ENCODE results near the gene USH1G. TPM values are rescaled to one million over a fixed set of nuclear protein-coding genes. Genes with fewer than 3 reads are reported as not detected.

The USH1G gene
- polyA plus RNA-seq, 3 donors = not detected

- no peak overlapping the region for H3K4me2 ChIP-seq (replicated peaks; ENCODE audit: extremely low read depth, low read length, poor library complexity, severe bottlenecking)
- peaks cover 7% of the 10 kb centered on the region for H3K4me1 Mint-ChIP-seq
- no peak for TF ChIP-seq CTCF (IDR thresholded peaks at IDR 0.05)
These were observed 37.7 kb upstream of the USH1G start for GRCh38 chr17:74960570-74961342.

GRCh38 chr17:74959826-74960515 lies 36.9 kb upstream of the USH1G start:
- WGBS (ENCODE audit: insufficient coverage) = 84% methylated on average over 6 of the region's 14 CpGs
- Mint-ChIP-seq H3K4me1 (peaks cover 7% of the 10 kb centered on the region), H3K36me3 (no peaks in the 10 kb centered on the region), H3K4me3 (no peak overlapping the region), H3K27ac (peak overlapping the region in 1 of 7 donors; percentile 25), H3K27me3 (ENCODE audit: low read depth in 3 of 3) (peaks cover 14 to 47% (median 14%) of the 10 kb centered on the region in 3 donors), H3K9me3 (peaks cover 4 to 13% (median 10%) of the 10 kb centered on the region in 7 donors)
- Histone ChIP-seq H3K36me3 (replicated peaks in 1 of 2; ENCODE audit: control insufficient read depth in 1 of 2, insufficient read depth in 2 of 2, low read length in 2 of 2) (no peaks in the 10 kb centered on the region), H3K4me3 (replicated peaks in 1 of 3; ENCODE audit: low read depth in 2 of 3, low read length in 3 of 3) (no peak overlapping the region), H3K27me3 (ENCODE audit: control insufficient read depth in 2 of 2, insufficient read depth in 2 of 2, low read length in 2 of 2) (peaks cover 0 to 9% of the 10 kb centered on the region in 2 donors), H3K79me2 (ENCODE audit: insufficient read depth, low read length) (no peaks in the 10 kb centered on the region), H4K20me1 (ENCODE audit: insufficient read depth, low read length) (no peaks in the 10 kb centered on the region), H3K9me3 (replicated peaks in 1 of 2; ENCODE audit: control insufficient read depth in 1 of 2, insufficient read depth in 1 of 2, low read length in 2 of 2) (peaks cover 5 to 12% of the 10 kb centered on the region in 2 donors), H2AFZ (ENCODE audit: insufficient read depth, low read depth, low read length, poor library complexity, severe bottlenecking) (no peak overlapping the region), H3K4me2 (replicated peaks; ENCODE audit: extremely low read depth, low read length, poor library complexity, severe bottlenecking) (no peak overlapping the region), H3K9ac (ENCODE audit: insufficient read depth, low read length, poor library complexity, severe bottlenecking) (no peak overlapping the region), H3K4me1 (ENCODE audit: control insufficient read depth in 1 of 2, insufficient read depth in 2 of 2, low read length in 2 of 2) (peaks cover 0 to 6% of the 10 kb centered on the region in 2 donors), H3K27ac (ENCODE audit: low read depth in 1 of 2, low read length in 2 of 2) (no peak overlapping the region)
- DNase-seq = no peak
- intact Hi-C loops (cut with micrococcal nuclease) = loop anchor here (2.0 to 10.0 kb wide), 6 partner anchors 35 to 232 kb away; partner anchors contain the start of genes OTOP2 (in 2 of the 2) and NHERF1 (in 1 of the 2)
- no peak for TF ChIP-seq CTCF (IDR thresholded peaks at IDR 0.05)

More at GRCh38 chr17:74960570-74961342, 37.7 kb upstream of the USH1G start:
- intact Hi-C loops (cut with micrococcal nuclease) = loop anchor here (2.0 to 10.0 kb wide), 5 partner anchors 36 to 232 kb away; partner anchors contain the start of gene OTOP2 (in 1 of the 2)
- Histone ChIP-seq H2AFZ (ENCODE audit: insufficient read depth, low read depth, low read length, poor library complexity, severe bottlenecking) (no peak overlapping the region), H3K9me3 (replicated peaks in 1 of 2; ENCODE audit: control insufficient read depth in 1 of 2, insufficient read depth in 1 of 2, low read length in 2 of 2) (peaks cover 5 to 12% of the 10 kb centered on the region in 2 donors), H3K79me2 (ENCODE audit: insufficient read depth, low read length) (no peaks in the 10 kb centered on the region), H3K27ac (ENCODE audit: low read depth in 1 of 2, low read length in 2 of 2) (no peak overlapping the region), H3K36me3 (replicated peaks in 1 of 2; ENCODE audit: control insufficient read depth in 1 of 2, insufficient read depth in 2 of 2, low read length in 2 of 2) (no peaks in the 10 kb centered on the region), H3K4me3 (replicated peaks in 1 of 3; ENCODE audit: low read depth in 2 of 3, low read length in 3 of 3) (no peak overlapping the region), H4K20me1 (ENCODE audit: insufficient read depth, low read length) (no peaks in the 10 kb centered on the region), H3K4me1 (ENCODE audit: control insufficient read depth in 1 of 2, insufficient read depth in 2 of 2, low read length in 2 of 2) (peaks cover 0 to 6% of the 10 kb centered on the region in 2 donors), H3K27me3 (ENCODE audit: control insufficient read depth in 2 of 2, insufficient read depth in 2 of 2, low read length in 2 of 2) (peaks cover 0 to 9% of the 10 kb centered on the region in 2 donors), H3K9ac (ENCODE audit: insufficient read depth, low read length, poor library complexity, severe bottlenecking) (no peak overlapping the region)
- Mint-ChIP-seq H3K27ac (peak overlapping the region in 3 of 7 donors; percentile 3 to 70 (median 37)), H3K9me3 (peaks cover 4 to 12% (median 10%) of the 10 kb centered on the region in 7 donors), H3K27me3 (ENCODE audit: low read depth in 3 of 3) (peaks cover 11 to 46% (median 14%) of the 10 kb centered on the region in 3 donors), H3K36me3 (no peaks in the 10 kb centered on the region), H3K4me3 (no peak overlapping the region)
- 14% methylated on average over 10 of the region's 19 CpGs for WGBS (ENCODE audit: insufficient coverage)
- DNase-seq = peak in 2 of 3 donors; percentile 28 to 41
